Measurements from ENCODE around the gene ZNF550. TPM values are rescaled to one million over a fixed set of nuclear protein-coding genes. Genes with fewer than 3 reads are reported as not detected.
A peak's percentile ranks its signal among the peaks of the same experiment; 100 is the strongest.

Gene ZNF550
- total and polyA plus RNA-seq, 10 of the 15 experiments (the other 5 are each of a cell fraction or from before 2014, with no cell fraction given) = 2.6 to 14.0 (median 7.4) TPM

DNA sequence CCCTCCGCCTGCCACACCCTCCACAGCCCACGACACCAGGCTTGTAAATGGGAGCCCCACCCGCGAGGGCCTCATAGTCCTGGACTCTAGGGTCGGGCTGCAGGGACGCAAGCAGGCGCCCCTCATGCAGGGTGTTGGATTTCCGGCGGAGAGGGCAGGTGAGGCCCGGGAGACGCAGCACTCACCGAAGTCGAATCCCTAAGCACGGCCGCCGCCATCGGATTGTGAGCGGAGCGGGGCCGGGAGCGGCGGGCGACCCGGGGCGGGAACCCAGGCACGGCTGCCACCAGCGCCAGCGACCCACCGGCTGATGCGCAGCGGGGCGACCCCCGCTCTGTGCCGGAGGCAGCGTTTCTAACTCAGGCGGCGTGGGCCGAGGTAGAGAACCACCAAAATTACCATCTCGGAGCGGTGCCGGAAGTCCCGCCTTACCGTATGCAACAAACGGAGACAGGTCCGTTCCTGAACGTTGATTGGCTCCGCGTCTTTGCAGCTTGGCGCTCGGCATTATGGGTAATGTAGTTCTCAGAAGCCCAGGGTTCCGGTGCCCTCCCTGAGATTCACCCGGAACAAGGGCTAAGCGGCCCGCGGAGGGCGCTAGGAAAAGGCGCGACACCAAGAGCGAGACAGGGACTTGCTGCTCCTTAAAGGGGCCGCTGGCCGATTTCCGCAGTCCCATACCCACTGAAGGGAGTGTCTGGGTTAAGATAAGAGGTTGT lies 19.0 kb upstream of the ZNF550 start, which contains the start of gene ZNF416 (continued):
- TF ChIP-seq CUX1 (IDR thresholded peaks at IDR 0.05; ENCODE audit: insufficient replicate concordance, low read depth, low read length) = no peak
- TF ChIP-seq, protein P1, sequence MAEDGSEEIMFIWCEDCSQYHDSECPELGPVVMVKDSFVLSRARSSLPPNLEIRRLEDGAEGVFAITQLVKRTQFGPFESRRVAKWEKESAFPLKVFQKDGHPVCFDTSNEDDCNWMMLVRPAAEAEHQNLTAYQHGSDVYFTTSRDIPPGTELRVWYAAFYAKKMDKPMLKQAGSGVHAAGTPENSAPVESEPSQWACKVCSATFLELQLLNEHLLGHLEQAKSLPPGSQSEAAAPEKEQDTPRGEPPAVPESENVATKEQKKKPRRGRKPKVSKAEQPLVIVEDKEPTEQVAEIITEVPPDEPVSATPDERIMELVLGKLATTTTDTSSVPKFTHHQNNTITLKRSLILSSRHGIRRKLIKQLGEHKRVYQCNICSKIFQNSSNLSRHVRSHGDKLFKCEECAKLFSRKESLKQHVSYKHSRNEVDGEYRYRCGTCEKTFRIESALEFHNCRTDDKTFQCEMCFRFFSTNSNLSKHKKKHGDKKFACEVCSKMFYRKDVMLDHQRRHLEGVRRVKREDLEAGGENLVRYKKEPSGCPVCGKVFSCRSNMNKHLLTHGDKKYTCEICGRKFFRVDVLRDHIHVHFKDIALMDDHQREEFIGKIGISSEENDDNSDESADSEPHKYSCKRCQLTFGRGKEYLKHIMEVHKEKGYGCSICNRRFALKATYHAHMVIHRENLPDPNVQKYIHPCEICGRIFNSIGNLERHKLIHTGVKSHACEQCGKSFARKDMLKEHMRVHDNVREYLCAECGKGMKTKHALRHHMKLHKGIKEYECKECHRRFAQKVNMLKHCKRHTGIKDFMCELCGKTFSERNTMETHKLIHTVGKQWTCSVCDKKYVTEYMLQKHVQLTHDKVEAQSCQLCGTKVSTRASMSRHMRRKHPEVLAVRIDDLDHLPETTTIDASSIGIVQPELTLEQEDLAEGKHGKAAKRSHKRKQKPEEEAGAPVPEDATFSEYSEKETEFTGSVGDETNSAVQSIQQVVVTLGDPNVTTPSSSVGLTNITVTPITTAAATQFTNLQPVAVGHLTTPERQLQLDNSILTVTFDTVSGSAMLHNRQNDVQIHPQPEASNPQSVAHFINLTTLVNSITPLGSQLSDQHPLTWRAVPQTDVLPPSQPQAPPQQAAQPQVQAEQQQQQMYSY (CRISPR knock-in tag; IDR thresholded peaks at IDR 0.05) = no peak
- TF ChIP-seq, protein P2, sequence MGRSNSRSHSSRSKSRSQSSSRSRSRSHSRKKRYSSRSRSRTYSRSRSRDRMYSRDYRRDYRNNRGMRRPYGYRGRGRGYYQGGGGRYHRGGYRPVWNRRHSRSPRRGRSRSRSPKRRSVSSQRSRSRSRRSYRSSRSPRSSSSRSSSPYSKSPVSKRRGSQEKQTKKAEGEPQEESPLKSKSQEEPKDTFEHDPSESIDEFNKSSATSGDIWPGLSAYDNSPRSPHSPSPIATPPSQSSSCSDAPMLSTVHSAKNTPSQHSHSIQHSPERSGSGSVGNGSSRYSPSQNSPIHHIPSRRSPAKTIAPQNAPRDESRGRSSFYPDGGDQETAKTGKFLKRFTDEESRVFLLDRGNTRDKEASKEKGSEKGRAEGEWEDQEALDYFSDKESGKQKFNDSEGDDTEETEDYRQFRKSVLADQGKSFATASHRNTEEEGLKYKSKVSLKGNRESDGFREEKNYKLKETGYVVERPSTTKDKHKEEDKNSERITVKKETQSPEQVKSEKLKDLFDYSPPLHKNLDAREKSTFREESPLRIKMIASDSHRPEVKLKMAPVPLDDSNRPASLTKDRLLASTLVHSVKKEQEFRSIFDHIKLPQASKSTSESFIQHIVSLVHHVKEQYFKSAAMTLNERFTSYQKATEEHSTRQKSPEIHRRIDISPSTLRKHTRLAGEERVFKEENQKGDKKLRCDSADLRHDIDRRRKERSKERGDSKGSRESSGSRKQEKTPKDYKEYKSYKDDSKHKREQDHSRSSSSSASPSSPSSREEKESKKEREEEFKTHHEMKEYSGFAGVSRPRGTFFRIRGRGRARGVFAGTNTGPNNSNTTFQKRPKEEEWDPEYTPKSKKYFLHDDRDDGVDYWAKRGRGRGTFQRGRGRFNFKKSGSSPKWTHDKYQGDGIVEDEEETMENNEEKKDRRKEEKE (IDR thresholded peaks at IDR 0.05) = no peak
- no peak for TF ChIP-seq ZBTB4 (CRISPR knock-in tag; IDR thresholded peaks at IDR 0.05)
- peak; percentile 92 for TF ChIP-seq CHD2 (IDR thresholded peaks at IDR 0.05; ENCODE audit: borderline replicate concordance, low read depth, low read length)
- TF ChIP-seq, protein P3, sequence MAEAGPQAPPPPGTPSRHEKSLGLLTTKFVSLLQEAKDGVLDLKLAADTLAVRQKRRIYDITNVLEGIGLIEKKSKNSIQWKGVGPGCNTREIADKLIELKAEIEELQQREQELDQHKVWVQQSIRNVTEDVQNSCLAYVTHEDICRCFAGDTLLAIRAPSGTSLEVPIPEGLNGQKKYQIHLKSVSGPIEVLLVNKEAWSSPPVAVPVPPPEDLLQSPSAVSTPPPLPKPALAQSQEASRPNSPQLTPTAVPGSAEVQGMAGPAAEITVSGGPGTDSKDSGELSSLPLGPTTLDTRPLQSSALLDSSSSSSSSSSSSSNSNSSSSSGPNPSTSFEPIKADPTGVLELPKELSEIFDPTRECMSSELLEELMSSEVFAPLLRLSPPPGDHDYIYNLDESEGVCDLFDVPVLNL (IDR thresholded peaks at IDR 0.05; ENCODE audit: low read depth, low read length) = 0 out of 2 replicates have a peak, but pooled peaks have one; percentile 46
- no peak for TF ChIP-seq EZH2 (IDR thresholded peaks at IDR 0.05; ENCODE audit: borderline replicate concordance, control insufficient read depth, low read depth, low read length)
- no peak for TF ChIP-seq RB1 (IDR thresholded peaks at IDR 0.05; ENCODE audit: borderline replicate concordance)
- TF ChIP-seq LARP7 (IDR thresholded peaks at IDR 0.05) = peak; percentile 66
- TF ChIP-seq MTA2 (IDR thresholded peaks at IDR 0.05; ENCODE audit: low read depth) = no peak
- TF ChIP-seq KAT2A (conservative IDR thresholded peaks at IDR 0.05; ENCODE audit: control insufficient read depth, low read depth, low read length) = no peak
